ENCODE results near the gene ORC3.

Gene ORC3

GRCh38 chr6:87628424-87628823, 38.5 kb downstream of the ORC3 start:
- no peak for TF ChIP-seq CREB1 (IDR thresholded peaks at IDR 0.05; ENCODE audit: low read depth)
- no peak for TF ChIP-seq EP300 (IDR thresholded peaks at IDR 0.05; ENCODE audit: borderline replicate concordance)
- TF ChIP-seq NFIC (IDR thresholded peaks at IDR 0.05), result no peak
- TF ChIP-seq TEAD4 (IDR thresholded peaks at IDR 0.05), result no peak
- no peak for TF ChIP-seq TCF12 (IDR thresholded peaks at IDR 0.05; ENCODE audit: low read depth)

GRCh38 chr6:87628881-87629280, 38.9 kb downstream of the ORC3 start:
- TF ChIP-seq, protein P1, sequence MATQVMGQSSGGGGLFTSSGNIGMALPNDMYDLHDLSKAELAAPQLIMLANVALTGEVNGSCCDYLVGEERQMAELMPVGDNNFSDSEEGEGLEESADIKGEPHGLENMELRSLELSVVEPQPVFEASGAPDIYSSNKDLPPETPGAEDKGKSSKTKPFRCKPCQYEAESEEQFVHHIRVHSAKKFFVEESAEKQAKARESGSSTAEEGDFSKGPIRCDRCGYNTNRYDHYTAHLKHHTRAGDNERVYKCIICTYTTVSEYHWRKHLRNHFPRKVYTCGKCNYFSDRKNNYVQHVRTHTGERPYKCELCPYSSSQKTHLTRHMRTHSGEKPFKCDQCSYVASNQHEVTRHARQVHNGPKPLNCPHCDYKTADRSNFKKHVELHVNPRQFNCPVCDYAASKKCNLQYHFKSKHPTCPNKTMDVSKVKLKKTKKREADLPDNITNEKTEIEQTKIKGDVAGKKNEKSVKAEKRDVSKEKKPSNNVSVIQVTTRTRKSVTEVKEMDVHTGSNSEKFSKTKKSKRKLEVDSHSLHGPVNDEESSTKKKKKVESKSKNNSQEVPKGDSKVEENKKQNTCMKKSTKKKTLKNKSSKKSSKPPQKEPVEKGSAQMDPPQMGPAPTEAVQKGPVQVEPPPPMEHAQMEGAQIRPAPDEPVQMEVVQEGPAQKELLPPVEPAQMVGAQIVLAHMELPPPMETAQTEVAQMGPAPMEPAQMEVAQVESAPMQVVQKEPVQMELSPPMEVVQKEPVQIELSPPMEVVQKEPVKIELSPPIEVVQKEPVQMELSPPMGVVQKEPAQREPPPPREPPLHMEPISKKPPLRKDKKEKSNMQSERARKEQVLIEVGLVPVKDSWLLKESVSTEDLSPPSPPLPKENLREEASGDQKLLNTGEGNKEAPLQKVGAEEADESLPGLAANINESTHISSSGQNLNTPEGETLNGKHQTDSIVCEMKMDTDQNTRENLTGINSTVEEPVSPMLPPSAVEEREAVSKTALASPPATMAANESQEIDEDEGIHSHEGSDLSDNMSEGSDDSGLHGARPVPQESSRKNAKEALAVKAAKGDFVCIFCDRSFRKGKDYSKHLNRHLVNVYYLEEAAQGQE (IDR thresholded peaks at IDR 0.05; ENCODE audit: low read depth), result no peak
- no peak for TF ChIP-seq TAF1 (IDR thresholded peaks at IDR 0.05; ENCODE audit: low read depth)
- TF ChIP-seq CEBPB (IDR thresholded peaks at IDR 0.05), result no peak

DNA sequence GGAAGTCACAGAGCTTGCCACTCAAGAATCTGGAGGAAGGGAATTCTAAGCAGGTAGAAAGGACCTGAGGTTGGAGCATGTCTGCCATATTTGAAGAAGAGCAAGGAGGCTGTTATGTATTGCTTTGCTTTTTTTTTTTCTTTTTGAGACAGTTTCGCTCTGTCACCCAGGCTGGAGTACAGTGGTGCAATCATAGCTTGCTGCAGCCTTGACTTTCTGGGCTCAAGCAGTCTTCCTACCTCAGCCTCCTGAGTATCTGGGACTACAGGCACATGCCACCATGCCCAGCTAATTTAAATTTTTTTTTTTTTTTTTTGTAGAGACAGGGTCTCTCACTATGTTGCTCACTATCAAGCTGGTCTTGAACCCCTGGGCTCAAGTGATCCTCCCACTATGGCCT, 40.8 kb downstream of the ORC3 start:
- TF ChIP-seq NFIC (IDR thresholded peaks at IDR 0.05) (no peak), FOXM1 (IDR thresholded peaks at IDR 0.05; ENCODE audit: borderline replicate concordance, low read depth) (no peak), EP300 (IDR thresholded peaks at IDR 0.05; ENCODE audit: borderline replicate concordance) (no peak), TAF1 (IDR thresholded peaks at IDR 0.05; ENCODE audit: low read depth) (no peak), YY1 (IDR thresholded peaks at IDR 0.05; ENCODE audit: low read depth) (no peak), TEAD4 (IDR thresholded peaks at IDR 0.05) (no peak), EGR1 (IDR thresholded peaks at IDR 0.05) (no peak), CREB1 (IDR thresholded peaks at IDR 0.05; ENCODE audit: low read depth) (no peak), TCF12 (IDR thresholded peaks at IDR 0.05; ENCODE audit: low read depth) (no peak)
- TF ChIP-seq, protein P2, sequence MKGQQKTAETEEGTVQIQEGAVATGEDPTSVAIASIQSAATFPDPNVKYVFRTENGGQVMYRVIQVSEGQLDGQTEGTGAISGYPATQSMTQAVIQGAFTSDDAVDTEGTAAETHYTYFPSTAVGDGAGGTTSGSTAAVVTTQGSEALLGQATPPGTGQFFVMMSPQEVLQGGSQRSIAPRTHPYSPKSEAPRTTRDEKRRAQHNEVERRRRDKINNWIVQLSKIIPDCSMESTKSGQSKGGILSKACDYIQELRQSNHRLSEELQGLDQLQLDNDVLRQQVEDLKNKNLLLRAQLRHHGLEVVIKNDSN (IDR thresholded peaks at IDR 0.05), result no peak

- no peak for TF ChIP-seq TCF12 (IDR thresholded peaks at IDR 0.05; ENCODE audit: low read depth)
- TF ChIP-seq CREB1 (IDR thresholded peaks at IDR 0.05; ENCODE audit: low read depth), result no peak
- TF ChIP-seq, protein P1 (IDR thresholded peaks at IDR 0.05; ENCODE audit: low read depth), result no peak
- no peak for TF ChIP-seq ZBTB7A (IDR thresholded peaks at IDR 0.05; ENCODE audit: low read depth)
- no peak for TF ChIP-seq FOXM1 (IDR thresholded peaks at IDR 0.05; ENCODE audit: borderline replicate concordance, low read depth)
- no peak for TF ChIP-seq NFIC (IDR thresholded peaks at IDR 0.05)
- TF ChIP-seq, protein P2 (IDR thresholded peaks at IDR 0.05), result no peak
- TF ChIP-seq EGR1 (IDR thresholded peaks at IDR 0.05), result no peak
These were observed 43.9 kb downstream of the ORC3 start for GRCh38 chr6:87633851-87634250.

- TF ChIP-seq RAD21 (IDR thresholded peaks at IDR 0.05; ENCODE audit: low read depth) (no peak), ZBTB7A (IDR thresholded peaks at IDR 0.05; ENCODE audit: low read depth) (no peak), CEBPB (IDR thresholded peaks at IDR 0.05) (no peak), EP300 (IDR thresholded peaks at IDR 0.05; ENCODE audit: borderline replicate concordance) (no peak), YY1 (IDR thresholded peaks at IDR 0.05; ENCODE audit: low read depth) (no peak), NFIC (IDR thresholded peaks at IDR 0.05) (no peak), EGR1 (IDR thresholded peaks at IDR 0.05) (no peak), FOXM1 (IDR thresholded peaks at IDR 0.05; ENCODE audit: borderline replicate concordance, low read depth) (no peak), CREB1 (IDR thresholded peaks at IDR 0.05; ENCODE audit: low read depth) (no peak), TAF1 (IDR thresholded peaks at IDR 0.05; ENCODE audit: low read depth) (no peak), TEAD4 (IDR thresholded peaks at IDR 0.05) (no peak)
- TF ChIP-seq, protein P3, sequence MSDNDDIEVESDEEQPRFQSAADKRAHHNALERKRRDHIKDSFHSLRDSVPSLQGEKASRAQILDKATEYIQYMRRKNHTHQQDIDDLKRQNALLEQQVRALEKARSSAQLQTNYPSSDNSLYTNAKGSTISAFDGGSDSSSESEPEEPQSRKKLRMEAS (IDR thresholded peaks at IDR 0.05), result no peak
- TF ChIP-seq, protein P2 (IDR thresholded peaks at IDR 0.05), result no peak
These were observed 46.4 kb downstream of the ORC3 start for GRCh38 chr6:87636315-87636714.

GRCh38 chr6:87637106-87637505, 47.2 kb downstream of the ORC3 start:
- no peak for TF ChIP-seq FOXM1 (IDR thresholded peaks at IDR 0.05; ENCODE audit: borderline replicate concordance, low read depth)
- no peak for TF ChIP-seq TCF12 (IDR thresholded peaks at IDR 0.05; ENCODE audit: low read depth)
- TF ChIP-seq, protein P2 (IDR thresholded peaks at IDR 0.05), result no peak
- no peak for TF ChIP-seq TAF1 (IDR thresholded peaks at IDR 0.05; ENCODE audit: low read depth)
